Measurements from ENCODE around the gene ATP1A1.

The ATP1A1 gene

GRCh38 chr1:116352349-116352813 is 20.7 kb upstream of the ATP1A1 start:
- no peak for DNase-seq (ENCODE audit: low read depth)
- TF ChIP-seq CTCF (conservative IDR thresholded peaks at IDR 0.05; ENCODE audit: low read depth, low read length), result no peak
- no peak overlapping the region for H3K4me3 ChIP-seq (ENCODE audit: low read length)

- no peak overlapping the region for H3K4me3 ChIP-seq (ENCODE audit: low read length)
- no peak for DNase-seq (ENCODE audit: low read depth)
- no peak for TF ChIP-seq CTCF (conservative IDR thresholded peaks at IDR 0.05; ENCODE audit: low read depth, low read length)
Measured at GRCh38 chr1:116353155-116353554, 19.9 kb upstream of the ATP1A1 start.

GRCh38 chr1:116356067-116356466 is 17.0 kb upstream of the ATP1A1 start:
- no peak for TF ChIP-seq CTCF (conservative IDR thresholded peaks at IDR 0.05; ENCODE audit: low read depth, low read length)
- no peak for DNase-seq (ENCODE audit: low read depth)
- H3K4me3 ChIP-seq (ENCODE audit: low read length), result no peak overlapping the region

- DNase-seq (ENCODE audit: low read depth), result no peak
- no peak overlapping the region for H3K4me3 ChIP-seq (ENCODE audit: low read length)
- no peak for TF ChIP-seq CTCF (conservative IDR thresholded peaks at IDR 0.05; ENCODE audit: low read depth, low read length)
Measured at GRCh38 chr1:116356673-116357072, 16.4 kb upstream of the ATP1A1 start.

- TF ChIP-seq CTCF (conservative IDR thresholded peaks at IDR 0.05; ENCODE audit: low read depth, low read length), result no peak
- no peak overlapping the region for H3K4me3 ChIP-seq (ENCODE audit: low read length)
- no peak for DNase-seq (ENCODE audit: low read depth)
Measured at GRCh38 chr1:116357487-116357886, 15.6 kb upstream of the ATP1A1 start.

GRCh38 chr1:116359060-116359830 is 13.8 kb upstream of the ATP1A1 start:
- no peak for TF ChIP-seq CTCF (conservative IDR thresholded peaks at IDR 0.05; ENCODE audit: low read depth, low read length)
- H3K4me3 ChIP-seq (ENCODE audit: low read length), result no peak overlapping the region
- peak; percentile 65 for DNase-seq (ENCODE audit: low read depth)

- DNase-seq (ENCODE audit: low read depth), result no peak
- no peak overlapping the region for H3K4me3 ChIP-seq (ENCODE audit: low read length)
- TF ChIP-seq CTCF (conservative IDR thresholded peaks at IDR 0.05; ENCODE audit: low read depth, low read length), result no peak
Measured at GRCh38 chr1:116359871-116360270, 13.2 kb upstream of the ATP1A1 start.
